ENCODE data around the gene ACBD6.

DNA sequence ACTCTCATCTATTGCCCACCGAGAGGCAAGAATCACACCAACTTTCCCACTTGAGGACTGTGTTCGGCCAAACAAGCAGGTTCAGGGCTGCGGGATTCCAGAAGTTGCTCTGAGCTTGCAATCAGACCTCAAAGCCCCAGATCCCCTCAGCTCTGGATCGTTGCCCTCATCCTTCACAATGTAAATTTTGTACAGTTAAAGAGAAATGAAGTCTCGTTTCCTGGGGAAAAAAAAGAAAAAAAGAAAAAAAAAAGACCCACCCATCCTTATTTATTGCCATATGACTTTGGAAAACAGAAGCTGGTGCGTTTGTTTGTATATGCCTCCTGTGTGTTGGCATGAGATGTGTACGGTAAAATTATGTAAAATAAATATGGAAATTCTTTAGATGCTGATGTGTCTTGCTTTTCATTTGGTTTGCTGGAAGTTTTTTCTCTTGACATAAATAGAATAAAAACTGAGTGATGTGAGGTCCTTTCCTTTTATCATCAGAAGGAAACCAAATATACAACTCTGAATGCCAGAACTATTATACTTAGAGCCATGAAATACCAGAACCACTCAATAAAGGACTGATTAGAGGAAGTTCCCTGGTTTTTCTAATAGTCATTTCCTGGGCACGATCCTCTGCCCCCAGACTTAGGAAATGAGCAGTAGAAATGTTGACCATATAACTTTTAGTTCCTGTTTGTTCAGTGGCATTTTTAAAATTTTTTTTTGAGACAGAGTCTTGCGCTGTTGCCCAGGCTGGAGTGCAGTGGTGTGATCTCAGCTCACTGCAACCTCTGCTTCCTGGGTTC lies 223.6 kb downstream of the ACBD6 start:
- no peak for TF ChIP-seq POLR2AphosphoS5 (IDR thresholded peaks at IDR 0.05; ENCODE audit: low read depth)
- TF ChIP-seq, protein P1, sequence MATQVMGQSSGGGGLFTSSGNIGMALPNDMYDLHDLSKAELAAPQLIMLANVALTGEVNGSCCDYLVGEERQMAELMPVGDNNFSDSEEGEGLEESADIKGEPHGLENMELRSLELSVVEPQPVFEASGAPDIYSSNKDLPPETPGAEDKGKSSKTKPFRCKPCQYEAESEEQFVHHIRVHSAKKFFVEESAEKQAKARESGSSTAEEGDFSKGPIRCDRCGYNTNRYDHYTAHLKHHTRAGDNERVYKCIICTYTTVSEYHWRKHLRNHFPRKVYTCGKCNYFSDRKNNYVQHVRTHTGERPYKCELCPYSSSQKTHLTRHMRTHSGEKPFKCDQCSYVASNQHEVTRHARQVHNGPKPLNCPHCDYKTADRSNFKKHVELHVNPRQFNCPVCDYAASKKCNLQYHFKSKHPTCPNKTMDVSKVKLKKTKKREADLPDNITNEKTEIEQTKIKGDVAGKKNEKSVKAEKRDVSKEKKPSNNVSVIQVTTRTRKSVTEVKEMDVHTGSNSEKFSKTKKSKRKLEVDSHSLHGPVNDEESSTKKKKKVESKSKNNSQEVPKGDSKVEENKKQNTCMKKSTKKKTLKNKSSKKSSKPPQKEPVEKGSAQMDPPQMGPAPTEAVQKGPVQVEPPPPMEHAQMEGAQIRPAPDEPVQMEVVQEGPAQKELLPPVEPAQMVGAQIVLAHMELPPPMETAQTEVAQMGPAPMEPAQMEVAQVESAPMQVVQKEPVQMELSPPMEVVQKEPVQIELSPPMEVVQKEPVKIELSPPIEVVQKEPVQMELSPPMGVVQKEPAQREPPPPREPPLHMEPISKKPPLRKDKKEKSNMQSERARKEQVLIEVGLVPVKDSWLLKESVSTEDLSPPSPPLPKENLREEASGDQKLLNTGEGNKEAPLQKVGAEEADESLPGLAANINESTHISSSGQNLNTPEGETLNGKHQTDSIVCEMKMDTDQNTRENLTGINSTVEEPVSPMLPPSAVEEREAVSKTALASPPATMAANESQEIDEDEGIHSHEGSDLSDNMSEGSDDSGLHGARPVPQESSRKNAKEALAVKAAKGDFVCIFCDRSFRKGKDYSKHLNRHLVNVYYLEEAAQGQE (IDR thresholded peaks at IDR 0.05; ENCODE audit: insufficient replicate concordance, low read depth): no peak
- TF ChIP-seq, protein P2, sequence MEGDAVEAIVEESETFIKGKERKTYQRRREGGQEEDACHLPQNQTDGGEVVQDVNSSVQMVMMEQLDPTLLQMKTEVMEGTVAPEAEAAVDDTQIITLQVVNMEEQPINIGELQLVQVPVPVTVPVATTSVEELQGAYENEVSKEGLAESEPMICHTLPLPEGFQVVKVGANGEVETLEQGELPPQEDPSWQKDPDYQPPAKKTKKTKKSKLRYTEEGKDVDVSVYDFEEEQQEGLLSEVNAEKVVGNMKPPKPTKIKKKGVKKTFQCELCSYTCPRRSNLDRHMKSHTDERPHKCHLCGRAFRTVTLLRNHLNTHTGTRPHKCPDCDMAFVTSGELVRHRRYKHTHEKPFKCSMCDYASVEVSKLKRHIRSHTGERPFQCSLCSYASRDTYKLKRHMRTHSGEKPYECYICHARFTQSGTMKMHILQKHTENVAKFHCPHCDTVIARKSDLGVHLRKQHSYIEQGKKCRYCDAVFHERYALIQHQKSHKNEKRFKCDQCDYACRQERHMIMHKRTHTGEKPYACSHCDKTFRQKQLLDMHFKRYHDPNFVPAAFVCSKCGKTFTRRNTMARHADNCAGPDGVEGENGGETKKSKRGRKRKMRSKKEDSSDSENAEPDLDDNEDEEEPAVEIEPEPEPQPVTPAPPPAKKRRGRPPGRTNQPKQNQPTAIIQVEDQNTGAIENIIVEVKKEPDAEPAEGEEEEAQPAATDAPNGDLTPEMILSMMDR (IDR thresholded peaks at IDR 0.05; ENCODE audit: insufficient read depth, low read length): no peak
